ENCODE measurements around the gene PSENEN. TPM values are rescaled to one million over a fixed set of nuclear protein-coding genes. Genes with fewer than 3 reads are reported as not detected.

The PSENEN gene
- total and polyA plus RNA-seq, 2 donors from 2014 or later: 84.0 to 185 TPM

GRCh38 chr19:35740423-35741202, 4.8 kb upstream of the PSENEN start:
- DNase-seq (peak; percentile 99 to 100 (median 99)), FAIRE-seq (peak; percentile 93)
- Histone ChIP-seq H3K27ac (ENCODE audit: low read depth in 2 of 2, low read length in 2 of 2) (peak overlapping the region; percentile 87 to 88), H3K9me3 (ENCODE audit: control insufficient read depth in 2 of 3, insufficient read depth in 1 of 3, low read length in 3 of 3) (no peaks in the 10 kb centered on the region), H3K36me3 (ENCODE audit: control insufficient read depth in 2 of 3, insufficient read depth in 3 of 3, low read length in 3 of 3) (peaks cover 2 to 10% (median 8%) of the 10 kb centered on the region in 3 donors), H3K4me3 (ENCODE audit: low read length in 3 of 3) (peak overlapping the region; percentile 67 to 75 (median 68)), H3K4me1 (ENCODE audit: control insufficient read depth in 2 of 3, insufficient read depth in 2 of 3, low read depth in 1 of 3, low read length in 3 of 3) (peaks cover 0 to 12% (median 0%) of the 10 kb centered on the region in 3 donors), H3K27me3 (ENCODE audit: control insufficient read depth, insufficient read depth, low read length) (no peaks in the 10 kb centered on the region), H3K9ac (ENCODE audit: low read length in 3 of 3) (peak overlapping the region; percentile 50 to 69 (median 65))
- peak; percentile 5 for TF ChIP-seq CTCF (IDR thresholded peaks at IDR 0.05; ENCODE audit: borderline replicate concordance, extremely low read depth, insufficient read depth)
- intact Hi-C loops (cut with DNase I): no loop called here

GRCh38 chr19:35741203-35741515, 4.3 kb upstream of the PSENEN start:
- DNase-seq: no peak
- H3K4me1 ChIP-seq (ENCODE audit: control insufficient read depth in 2 of 3, insufficient read depth in 2 of 3, low read depth in 1 of 3, low read length in 3 of 3): peaks cover 0 to 15% (median under 1%) of the 10 kb centered on the region in 3 donors
- H3K9ac ChIP-seq (ENCODE audit: low read length in 3 of 3): peak overlapping the region in 2 of 3 donors; percentile 45 to 65
- H3K9me3 ChIP-seq (ENCODE audit: control insufficient read depth in 2 of 3, insufficient read depth in 1 of 3, low read length in 3 of 3): no peaks in the 10 kb centered on the region
- no peaks in the 10 kb centered on the region for H3K27me3 ChIP-seq (ENCODE audit: control insufficient read depth, insufficient read depth, low read length)
- H3K27ac ChIP-seq (ENCODE audit: low read depth in 2 of 2, low read length in 2 of 2): peak overlapping the region; percentile 71 to 87
- H3K36me3 ChIP-seq (ENCODE audit: control insufficient read depth in 2 of 3, insufficient read depth in 3 of 3, low read length in 3 of 3): peaks cover 2 to 10% (median 8%) of the 10 kb centered on the region in 3 donors
- FAIRE-seq: no peak
- peak overlapping the region in 2 of 3 donors; percentile 68 to 75 for H3K4me3 ChIP-seq (ENCODE audit: low read length in 3 of 3)
- intact Hi-C loops (cut with DNase I): no loop called here
- no peak for TF ChIP-seq CTCF (IDR thresholded peaks at IDR 0.05; ENCODE audit: borderline replicate concordance, extremely low read depth, insufficient read depth)

- Histone ChIP-seq H3K9ac (ENCODE audit: low read length in 3 of 3) (no peak within 1 kb of the TSS), H3K27me3 (ENCODE audit: control insufficient read depth, insufficient read depth, low read length) (no peaks in the 10 kb centered on the region), H3K4me3 (ENCODE audit: low read length in 3 of 3) (no peak within 1 kb of the TSS), H3K9me3 (ENCODE audit: control insufficient read depth in 2 of 3, insufficient read depth in 1 of 3, low read length in 3 of 3) (no peaks in the 10 kb centered on the region), H3K4me1 (ENCODE audit: control insufficient read depth in 2 of 3, insufficient read depth in 2 of 3, low read depth in 1 of 3, low read length in 3 of 3) (peaks cover 0 to 18% (median 4%) of the 10 kb centered on the region in 3 donors), H3K27ac (ENCODE audit: low read depth in 2 of 2, low read length in 2 of 2) (peak within 1 kb of the TSS in 1 of 2 donors; percentile 33), H3K36me3 (ENCODE audit: control insufficient read depth in 2 of 3, insufficient read depth in 3 of 3, low read length in 3 of 3) (peaks cover 2 to 10% (median 8%) of the 10 kb centered on the region in 3 donors)
- DNase-seq (peak in 1 of 5 donors; percentile 48), FAIRE-seq (no peak)
- intact Hi-C loops (cut with DNase I): no loop called here
- no peak for TF ChIP-seq CTCF (IDR thresholded peaks at IDR 0.05; ENCODE audit: borderline replicate concordance, extremely low read depth, insufficient read depth)
Observed at GRCh38 chr19:35742121-35742724, 3.2 kb upstream of the PSENEN start, which contains the start of gene IGFLR1. Gene IGFLR1, minus strand, starts transcription at chr19:35742452. Its CDS starts 1,272 bp downstream, at chr19:35741180.
